ENCODE measurements around the gene RBM24.

DNA sequence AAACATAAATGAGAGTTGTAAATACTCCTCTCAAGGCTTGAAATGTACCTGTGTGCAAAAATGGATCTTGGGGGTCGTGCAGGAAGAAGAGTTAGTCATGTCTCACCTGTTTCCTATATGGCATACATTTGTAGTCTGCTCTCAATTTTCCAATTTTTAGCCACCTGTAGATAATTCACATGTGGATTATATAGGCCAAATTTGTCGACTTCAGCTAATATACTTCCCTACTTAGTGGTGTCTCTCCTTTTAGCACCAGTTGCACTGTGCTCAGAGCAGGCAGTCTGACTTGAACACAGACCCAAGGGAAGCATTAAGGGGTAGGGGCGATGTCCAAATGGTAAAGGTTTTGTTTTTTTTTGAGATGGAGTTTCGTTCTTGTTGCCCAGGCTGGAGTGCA is 1.9 kb downstream of the RBM24 start:
- TF ChIP-seq CTCF (IDR thresholded peaks at IDR 0.05) (no peak), POLR2A (IDR thresholded peaks at IDR 0.05) (no peak)

All from Peyer's patch (tissue), 4 donors.